Stimulated activated CD4-positive, alpha-beta T cell treated with anti-CD3 and anti-CD28 coated beads, TNF-alpha, amount 100 ng/mL, for 48 hours (primary cell): ENCODE data around the gene TTLL9.
A peak's percentile ranks its signal among the peaks of the same experiment; 100 is the strongest.

Experiments used
- DNase-seq, 3 donors: peaks; one replicate each; pipeline ENCODE4 v3.0.0-alpha.2; 2020; ENCODE audit warnings: low read depth in 3 of 3

The TTLL9 gene

DNA sequence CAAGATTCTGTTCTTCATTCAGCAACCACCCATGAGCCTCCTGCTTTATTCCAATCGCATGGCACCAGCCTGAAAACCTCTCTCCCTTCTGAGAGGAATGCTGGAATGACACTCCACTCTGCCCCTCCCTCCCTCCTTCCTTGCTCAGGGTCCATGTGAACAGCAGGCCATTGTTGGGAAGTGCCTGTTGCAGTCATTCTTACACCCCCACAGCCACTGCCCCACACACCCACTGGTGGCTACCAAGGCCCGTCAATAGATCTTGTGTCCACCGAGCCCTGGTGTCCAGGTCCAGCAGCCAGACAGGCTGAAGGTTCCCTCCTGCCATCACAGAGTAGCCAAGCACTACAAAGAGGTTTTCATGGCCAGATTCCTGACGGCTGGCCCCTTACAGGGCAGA, 74.9 kb downstream of the TTLL9 start:
- DNase-seq: no peak

DNA sequence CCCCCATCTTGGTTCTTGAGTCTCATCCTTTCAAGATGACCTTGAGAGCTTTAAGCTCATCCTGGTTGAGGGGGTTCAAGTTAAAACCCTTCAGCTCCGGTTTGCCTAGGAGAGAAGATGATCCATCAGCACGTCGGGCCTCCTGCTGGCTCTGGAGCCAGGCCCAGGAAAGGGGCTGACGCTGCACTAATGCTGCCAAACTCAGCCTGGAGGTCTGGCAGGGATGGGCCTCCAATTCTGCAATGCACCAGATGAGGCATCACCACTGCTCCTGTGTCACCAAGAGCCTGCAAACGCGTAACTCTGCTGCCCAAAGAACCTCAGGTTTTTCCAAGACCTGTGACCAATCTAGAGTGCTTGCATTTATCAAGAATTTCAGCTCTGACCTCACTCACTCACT, 75.4 kb downstream of the TTLL9 start:
- no peak for DNase-seq

DNA sequence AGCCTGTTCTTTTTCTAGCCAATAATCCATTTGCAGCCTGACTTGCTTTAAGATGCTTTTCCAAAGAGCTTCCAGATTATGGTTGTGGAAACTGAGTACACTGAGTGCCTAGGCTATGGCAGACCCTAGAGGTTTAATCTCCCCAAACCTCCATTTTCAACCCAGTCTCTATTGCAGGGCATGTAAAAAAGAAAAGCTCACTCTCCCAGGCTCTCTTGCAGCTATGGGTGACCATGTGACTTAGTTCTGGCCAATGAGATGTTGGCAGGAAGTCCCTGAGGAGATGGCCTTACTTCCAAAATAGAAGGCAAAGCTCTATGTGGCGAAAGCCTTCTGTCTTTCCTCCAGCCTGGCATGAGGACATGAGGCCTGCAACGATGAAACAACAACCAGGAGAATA, 77.6 kb downstream of the TTLL9 start:
- no peak for DNase-seq

DNA sequence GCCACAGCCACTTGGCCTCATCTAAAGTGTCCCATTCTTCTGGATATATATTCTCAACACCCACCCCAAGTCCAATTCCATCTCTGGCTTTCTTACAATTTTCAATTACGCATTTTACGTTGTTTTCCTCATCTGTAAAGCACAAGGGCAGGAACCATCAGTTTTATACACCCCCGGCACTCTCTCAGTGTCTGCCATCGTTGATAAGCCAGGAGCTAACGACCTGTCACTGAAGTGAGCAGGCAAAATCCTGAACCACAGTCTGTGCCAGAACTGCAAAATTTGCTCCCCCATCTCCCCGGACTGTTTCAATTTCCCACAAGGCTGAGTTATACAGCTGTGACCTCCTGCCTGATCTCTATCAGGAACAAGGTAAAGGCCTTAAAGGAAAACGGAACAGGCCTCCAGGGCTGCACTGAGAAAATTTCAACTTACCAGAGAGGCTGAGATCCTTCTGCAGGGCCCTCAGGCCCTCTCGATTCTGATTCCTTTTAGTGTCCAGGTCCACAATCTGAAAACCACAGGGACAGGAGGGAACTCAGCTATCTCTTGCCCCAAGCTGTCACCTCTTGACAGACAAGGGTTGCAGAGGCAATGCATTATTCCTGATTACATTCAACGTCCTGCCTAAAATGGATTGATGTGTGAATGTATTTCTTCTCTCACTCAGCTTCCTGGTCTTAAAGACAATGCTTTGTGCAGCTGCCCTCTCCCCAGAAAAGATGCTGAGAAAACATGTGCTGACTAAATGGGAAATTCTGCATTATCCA, 79.6 kb downstream of the TTLL9 start:
- DNase-seq: no peak

DNA sequence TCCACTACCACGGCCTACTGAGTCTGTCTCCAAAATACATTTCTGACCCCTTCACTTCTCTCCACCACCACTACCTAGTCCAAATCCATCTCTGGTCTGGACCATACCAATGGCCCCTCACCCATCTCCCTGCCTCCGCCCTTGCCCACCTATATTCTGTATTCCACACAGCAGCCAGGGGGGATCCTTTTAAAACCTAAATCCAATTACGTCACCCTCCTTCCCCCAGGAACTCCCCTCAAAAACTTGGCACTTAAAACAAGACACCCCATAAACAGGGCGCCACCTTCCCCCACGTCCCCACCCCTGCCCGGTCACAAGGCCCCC, 80.7 kb downstream of the TTLL9 start:
- no peak for DNase-seq

DNA sequence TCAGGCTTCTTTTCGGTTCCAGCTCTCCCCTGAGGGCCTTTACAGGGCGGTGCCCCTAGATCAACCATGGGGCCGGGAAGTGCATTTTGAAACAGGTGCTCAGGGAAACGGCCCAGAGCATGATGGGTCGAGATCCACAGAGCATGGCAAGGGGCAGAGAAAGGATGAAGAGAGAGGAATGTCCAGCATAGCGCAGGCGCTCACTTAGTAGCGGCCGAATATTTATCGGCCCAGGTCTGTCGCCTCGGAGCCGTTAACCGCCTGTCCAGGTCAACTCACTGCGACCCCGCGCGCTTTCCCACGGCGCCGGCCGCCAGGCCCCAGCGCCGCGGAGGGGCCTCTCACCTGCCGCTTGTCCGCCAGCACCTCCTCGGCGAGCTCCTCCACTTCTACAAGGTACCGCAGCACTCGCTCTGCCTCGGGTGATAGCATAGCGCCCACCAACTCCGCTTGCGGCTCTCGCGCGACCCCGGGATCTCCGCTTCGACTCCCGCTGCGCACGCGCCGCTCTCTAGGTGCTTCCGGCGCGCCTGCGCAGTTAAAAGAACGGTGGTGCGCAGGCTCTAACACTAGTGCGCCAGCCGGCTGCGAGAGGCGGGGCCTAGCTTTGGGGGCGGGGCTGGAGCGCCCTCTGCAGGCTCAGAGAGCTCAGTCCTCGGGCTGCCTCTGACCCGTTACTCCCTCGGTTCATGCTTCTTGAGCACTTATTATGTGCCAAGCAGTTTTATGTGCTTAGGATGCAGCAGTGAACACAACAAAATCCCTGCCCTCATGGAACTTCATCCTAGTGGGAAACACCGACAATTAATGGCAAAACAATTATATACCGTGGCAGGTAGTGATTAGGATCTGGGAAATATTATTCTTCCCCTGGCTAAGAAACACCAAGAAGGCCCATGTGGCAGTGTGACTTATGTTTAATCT, 81.4 kb downstream of the TTLL9 start, which contains the start of gene PDRG1:
Gene PDRG1, minus strand, starts transcription at position 517 of the 924 bp plus-strand sequence. Its CDS starts 85 bp downstream, at position 432.
- peak; percentile 93 to 96 (median 94) for DNase-seq

DNA sequence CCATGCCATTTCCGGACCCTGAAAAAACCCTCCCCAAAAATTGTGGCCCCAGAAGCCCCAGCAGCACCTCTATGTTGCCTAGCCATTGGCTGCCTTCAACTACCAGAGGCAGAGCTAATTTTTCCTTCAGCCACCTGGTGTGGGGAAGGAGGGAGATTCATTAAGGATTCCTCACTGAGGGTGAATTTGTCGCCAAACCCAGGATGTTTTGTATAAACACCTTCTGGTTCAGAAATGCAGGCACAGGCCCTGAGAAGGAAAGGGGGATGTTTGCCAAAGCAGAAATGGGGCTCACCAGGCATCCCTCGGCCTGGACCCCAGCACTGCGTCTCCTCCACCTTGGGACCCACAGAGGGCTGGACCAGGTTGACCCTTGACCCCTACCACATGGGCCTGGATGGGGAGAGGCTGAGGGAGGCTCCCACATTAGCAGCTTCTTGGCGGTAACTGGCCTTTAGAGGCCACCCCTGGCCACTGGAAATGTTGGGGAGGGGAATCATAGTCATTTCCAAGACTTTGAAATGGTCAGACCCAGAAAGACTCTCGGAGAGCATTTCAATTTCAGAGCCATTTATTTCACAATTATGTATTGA, 83.2 kb downstream of the TTLL9 start:
- DNase-seq: no peak

DNA sequence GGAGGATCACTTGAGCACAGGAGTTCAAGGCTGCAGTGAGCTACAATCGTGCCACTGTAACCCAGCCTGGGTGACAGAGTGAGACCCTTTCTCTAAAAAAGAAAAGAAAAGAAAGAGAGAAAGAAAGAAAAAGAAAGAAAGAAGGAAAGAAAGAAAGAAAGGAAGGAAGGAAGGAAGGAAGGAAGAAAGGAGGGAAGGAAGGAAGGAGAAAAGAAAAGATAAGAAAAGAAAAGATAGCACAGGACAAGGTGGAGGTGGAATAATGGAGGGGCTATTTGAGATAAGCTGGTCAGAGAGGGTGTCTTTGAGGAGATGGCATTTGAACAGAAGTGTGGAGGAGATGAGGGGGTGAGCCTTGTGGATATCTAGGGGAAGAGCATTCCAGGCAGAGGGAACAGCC, 84.1 kb downstream of the TTLL9 start:
- no peak for DNase-seq

DNA sequence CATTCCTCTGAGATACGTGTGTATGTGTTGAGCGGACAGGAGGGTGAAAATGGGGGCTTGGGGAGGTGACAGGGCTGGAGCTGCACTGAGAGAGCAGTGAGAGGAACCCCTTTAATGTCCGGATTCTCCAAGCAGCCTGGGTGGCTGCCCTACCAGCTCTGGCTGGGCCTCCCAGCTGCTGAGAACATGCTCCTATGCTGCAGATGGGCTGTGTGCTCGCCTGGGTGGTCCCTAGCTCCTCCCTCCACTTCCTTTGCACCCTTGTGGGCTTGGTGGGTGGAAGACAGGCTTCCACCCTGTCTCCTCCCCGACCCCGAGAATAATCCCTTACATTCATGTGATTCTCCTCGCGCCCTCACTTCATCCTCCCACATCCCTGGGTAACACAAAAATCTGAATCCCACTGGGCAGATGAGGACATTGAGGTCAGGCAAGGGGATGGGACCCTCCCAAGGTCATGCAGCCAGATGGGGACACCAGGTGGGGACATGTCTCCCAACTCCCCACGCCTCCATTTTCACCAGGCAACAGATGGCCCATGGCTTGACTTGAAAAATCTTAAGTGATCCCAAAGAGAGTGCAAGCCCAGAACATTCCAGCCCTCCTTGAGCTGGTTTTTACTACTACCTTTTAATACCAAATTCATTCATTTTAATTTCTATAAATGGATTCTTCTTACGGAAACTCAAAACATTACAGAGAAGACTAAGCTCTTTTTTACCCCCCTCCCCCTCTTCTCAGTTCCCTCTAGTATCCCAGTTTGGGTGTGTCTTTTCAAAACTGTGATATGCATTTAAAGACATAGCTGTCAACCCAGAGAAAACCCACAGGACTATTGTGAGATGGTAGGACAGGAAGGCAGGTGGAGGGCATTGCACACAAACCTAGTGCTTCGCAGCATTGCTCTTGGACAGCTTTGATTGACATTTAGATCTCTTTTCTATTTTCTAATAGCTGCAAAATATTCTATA, 86.4 kb downstream of the TTLL9 start:
- no peak for DNase-seq

DNA sequence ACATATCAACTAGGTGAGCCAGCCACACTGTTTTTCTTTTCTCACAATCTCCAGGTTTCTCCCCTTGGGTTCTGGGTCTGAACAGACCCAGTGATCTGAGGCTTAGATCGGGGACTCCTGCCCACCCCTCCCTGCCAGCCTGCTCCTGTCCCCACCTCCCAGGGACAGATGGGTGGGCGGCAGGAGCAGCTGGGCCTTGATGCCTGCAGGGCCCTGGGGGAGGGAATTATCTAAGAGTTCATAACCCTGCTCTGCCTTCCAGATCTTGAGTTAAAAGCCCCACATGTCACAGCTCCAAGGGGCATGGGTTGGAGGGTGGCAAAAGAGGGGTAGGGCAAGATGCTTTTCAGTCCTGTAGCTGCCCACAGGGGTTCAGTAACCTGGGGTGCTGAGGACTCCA, 92.3 kb downstream of the TTLL9 start:
- DNase-seq: no peak

DNA sequence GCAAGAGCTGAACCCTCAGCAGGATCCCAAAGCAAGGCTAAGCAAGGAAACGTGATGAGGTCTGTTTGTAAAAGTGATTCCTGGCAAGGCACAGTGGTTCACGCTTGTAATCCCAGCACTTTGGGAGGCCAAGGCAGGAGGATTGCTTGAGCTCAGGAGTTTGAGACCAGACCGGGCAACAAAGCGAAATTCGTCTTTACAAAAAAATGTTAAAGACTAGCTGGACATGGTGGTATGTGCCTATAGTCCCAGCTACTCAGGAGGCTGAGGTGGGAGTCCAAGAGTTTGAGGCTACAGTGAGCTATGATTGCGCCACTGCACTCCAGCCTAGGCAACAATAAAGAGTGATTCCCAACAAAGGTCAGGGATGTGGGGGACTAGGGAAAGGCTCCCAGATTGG, 93.5 kb downstream of the TTLL9 start:
- DNase-seq: no peak

DNA sequence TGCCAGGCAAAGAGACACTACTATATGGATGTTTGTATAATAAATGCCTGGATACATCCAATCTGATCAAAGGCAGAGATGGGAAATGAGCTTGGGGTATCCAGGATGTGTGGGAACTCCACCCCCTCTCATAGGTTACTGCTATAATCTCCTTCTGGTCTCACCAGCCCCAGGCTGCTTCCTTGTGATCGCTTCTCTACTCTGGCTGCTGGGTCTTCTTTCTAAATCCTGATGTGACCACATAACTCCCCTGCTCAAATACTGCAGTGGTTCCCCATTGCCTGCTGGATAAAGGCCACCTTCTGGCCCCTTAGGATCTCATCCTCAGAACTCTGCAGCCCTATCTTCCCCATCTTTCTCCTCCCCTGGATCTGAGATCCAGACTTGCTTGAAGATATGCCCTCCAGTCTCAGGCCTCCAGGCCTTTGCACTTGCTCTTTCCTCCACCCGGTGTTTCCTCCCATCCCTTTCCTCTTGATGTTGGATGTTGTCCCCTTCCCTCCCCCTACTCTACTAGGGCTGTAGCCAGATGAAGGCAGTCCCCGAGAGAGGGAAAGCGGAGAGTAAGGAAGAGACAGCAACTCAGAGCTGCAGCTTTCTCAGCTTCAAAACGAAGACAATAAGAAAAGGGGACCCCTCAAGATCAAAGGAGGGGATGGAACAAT, 96.7 kb downstream of the TTLL9 start:
- no peak for DNase-seq

DNA sequence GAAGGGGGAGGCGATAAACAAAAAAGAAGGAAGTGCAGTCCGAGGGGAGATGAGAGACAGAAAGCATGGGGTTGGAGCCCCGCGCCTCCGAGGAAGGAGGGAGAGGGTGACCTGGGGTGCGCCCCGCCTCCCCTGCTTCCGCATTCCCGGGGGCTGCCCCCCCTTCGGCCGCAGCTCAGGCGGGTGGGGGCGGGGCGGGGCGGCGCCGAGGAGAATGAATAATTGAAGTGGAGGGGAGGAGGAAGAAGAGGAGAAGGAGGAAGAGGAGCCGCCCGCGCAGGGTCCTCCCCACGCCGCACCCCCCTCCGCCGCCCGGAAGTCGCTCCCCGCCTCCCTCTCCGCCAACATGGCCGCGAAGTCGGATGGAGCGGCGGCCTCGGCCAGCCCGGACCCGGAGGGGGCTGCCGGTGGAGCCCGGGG, 97.4 kb downstream of the TTLL9 start, which contains the start of gene XKR7:
Gene XKR7, plus strand, starts transcription at position 322 of the 420 bp plus-strand sequence. Its CDS starts 25 bp downstream, at position 347.
- no peak for DNase-seq

DNA sequence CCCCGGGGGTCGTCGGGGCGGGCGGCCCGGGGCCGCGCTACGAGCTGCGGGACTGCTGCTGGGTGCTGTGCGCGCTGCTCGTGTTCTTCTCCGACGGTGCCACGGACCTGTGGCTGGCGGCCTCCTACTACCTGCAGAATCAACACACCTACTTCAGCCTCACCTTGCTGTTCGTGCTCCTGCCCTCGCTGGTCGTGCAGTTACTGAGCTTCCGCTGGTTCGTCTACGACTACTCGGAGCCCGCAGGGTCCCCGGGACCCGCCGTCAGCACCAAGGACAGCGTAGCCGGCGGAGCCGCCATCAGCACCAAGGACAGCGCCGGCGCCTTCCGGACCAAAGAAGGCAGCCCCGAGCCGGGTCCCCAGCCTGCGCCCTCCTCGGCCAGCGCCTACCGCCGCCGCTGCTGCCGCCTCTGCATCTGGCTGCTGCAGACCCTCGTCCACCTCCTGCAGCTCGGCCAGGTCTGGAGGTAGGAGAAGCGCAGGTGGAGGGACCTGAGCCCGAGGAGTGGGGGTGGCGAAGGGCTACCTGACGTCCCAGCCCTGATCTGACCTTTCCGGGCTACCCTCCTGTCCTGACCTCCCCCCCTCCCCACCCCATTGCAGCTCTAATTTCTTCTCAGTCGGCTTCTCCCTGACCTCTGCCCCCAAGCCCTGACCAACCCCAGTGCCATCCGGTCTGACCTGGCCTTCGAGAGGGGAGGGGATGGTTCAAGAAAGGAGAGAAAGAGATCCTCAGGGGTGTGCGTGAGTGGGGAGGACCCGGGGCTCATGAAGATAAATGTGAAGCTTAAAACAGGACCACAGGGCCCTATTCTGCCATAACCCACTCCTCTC, 98.1 kb downstream of the TTLL9 start:
- peak; percentile 54 to 70 (median 62) for DNase-seq

DNA sequence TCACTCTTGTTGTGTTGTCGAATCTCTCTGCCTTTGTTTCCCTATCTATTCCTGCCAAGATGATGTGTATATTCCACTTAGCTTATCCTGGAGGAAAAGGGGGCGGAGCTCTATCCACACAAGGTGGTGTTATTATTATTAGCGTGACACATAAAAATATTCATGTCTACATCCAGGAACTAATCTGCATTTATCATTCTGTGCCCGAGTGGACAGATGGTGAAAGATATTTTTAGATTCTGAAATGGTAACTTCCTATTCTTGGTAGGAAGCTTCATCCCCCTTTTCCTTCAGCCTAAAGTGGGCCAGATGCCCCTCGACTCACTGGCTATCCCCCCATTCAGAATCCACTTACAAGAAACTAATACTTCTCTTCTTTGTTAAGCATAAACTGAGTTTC, 99.6 kb downstream of the TTLL9 start:
- DNase-seq: no peak

DNA sequence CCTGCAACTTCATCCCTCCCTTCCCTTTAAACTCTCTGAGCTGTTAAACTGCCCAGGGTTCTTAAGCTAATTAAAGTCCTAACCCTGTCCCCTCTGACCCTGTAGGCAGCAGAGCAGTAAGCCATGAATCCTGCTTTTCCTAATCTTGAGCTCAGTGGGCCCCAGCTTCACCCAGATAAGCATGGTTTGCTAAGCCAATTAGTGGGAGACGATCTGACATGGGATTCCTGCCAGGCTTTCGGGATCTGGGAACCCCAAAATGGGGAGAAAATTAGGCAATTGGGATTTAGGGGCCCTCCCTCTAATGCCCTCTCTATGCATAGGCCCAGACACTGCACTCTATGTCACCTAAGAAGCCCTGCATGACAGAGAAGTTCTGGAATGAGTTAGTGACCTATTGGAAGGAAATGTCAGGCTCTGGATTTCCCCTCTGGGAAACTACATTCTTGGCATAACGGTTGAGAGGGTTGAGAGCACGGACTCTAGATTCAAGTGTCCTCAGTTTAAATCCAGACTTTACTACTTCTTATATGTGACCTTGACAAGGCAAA, 102.1 kb downstream of the TTLL9 start:
- DNase-seq: no peak

DNA sequence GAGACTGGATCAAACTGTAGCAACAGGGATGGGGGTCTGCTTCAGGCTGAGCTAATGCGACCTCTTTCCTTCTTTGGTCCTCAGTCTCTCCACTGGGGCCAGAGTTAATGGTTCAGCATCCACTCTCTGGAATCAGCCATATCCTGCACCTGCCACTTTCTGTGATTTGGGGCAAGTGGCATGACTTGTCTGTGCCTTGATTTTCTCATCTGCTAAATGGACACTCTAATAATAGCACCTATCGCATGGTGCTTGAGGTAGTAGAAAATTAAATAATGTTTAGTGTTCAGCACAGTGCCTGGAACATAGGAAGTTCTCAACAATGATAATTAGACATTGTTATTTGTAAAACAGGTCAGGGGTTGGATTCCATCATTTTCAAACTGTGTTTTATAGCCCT, 103.9 kb downstream of the TTLL9 start:
- no peak for DNase-seq

DNA sequence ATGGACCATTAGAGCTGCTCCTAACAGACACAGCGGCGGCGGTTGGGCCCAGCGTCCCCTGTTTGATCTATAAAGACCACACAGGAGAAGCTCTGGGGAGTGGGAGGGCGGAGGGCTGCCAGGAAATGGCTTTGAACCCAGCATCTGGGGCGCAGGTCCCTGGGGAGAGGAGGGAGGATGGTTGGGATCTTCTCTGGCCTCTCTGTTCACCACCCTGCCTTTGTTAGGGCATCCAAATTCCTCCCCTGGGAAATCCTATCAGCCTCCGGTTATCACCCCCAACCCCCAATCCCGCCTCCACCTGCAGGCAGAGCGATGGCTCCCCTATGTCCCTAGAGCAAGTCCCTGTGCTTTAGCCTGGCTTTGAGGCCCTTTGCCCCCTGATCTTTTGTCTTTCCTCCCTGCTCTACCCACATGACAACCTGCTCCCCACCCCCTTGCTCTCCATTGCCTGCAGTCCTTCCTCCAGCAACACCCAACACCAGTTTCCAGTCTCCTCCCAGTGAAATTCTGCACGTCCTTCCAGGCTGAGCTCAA, 104.6 kb downstream of the TTLL9 start:
- no peak for DNase-seq

DNA sequence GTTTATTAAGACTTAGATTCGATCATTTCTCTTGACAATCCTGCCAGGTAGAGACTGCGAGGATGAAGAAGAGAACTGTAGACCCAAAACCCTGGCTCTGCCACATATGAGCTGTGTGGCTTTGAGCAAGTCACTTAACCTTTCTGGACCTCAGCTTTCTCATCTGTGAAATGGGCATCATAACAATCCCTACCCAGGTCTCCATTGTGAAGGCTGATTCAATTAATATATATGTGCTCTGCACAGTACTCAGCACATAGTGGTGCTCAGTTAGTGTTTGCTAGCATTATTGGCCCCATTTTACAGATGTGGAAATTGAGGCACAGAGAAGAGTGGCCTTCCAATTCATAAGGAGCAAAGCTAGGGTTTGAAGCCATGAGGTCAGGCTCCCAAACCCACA, 105.4 kb downstream of the TTLL9 start:
- no peak for DNase-seq
